Stimulated activated CD4-positive, alpha-beta T cell treated with anti-CD3 and anti-CD28 coated beads, Interleukin-1b, Interleukin-23, amount 100 ng/mL, for 4 hours (primary cell): ENCODE data around the gene SUGCT.

ENCODE experiments used
- DNase-seq, 2 donors: peaks; one replicate each; pipeline ENCODE4 v3.0.0-alpha.2; 2020; ENCODE audit warnings: low read depth in 2 of 2

The SUGCT gene

DNA sequence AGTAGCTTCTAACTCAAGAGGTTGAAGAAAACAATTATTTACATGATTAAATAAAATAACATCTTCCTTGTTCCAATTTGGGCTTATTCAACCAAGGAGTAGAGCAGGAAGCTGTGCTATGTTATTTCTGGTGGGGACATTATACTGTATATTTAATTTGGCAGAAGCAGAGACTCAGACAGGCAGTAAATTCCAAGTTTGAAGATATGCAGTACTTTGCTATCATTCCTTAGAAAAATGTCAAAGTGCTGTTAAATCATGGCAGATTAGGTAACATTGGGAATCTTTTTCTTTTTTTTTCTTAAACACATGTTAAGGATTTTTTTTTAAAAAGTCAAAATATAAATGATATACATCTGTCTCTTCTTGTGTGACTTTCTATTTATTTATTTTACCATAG lies 190.1 kb downstream of the SUGCT start:
- DNase-seq, result no peak

DNA sequence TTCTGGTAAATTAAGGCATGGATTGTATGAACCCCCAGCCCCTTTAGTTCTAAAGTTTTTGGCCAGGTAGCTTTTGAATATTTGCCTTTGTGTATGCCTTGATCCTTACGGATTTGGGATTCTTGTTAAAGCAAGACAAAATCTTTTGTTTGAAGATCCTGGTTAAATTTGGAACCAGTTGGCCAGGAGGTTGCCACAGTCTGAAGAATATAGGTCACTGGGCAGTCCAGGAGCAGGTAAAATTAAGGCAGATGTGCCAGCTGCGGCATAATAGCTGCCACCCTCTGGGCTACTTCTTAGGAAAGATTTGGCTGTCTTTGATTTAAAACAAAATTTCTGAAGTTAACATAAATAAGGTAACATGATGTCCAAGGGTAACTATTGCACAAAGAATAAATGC lies 192.3 kb downstream of the SUGCT start:
- no peak for DNase-seq

DNA sequence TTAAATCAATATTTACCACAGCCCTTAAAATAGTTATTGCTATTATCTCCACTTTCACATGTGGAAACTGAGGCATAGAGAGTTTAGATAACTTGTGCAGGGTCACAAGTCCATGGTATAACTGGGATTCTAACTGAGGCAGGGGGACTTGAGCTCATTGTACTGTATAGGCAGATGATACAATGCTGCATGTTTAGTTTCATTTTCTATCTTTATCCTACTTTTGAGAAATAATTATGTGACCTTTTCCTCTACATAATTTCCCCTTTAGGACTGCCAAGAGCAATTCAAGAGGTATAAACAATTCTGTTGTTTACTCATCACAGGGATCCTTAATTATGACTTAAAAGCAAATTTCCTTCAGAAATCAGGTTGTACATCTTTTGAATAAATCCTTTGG lies 193.1 kb downstream of the SUGCT start:
- no peak for DNase-seq

DNA sequence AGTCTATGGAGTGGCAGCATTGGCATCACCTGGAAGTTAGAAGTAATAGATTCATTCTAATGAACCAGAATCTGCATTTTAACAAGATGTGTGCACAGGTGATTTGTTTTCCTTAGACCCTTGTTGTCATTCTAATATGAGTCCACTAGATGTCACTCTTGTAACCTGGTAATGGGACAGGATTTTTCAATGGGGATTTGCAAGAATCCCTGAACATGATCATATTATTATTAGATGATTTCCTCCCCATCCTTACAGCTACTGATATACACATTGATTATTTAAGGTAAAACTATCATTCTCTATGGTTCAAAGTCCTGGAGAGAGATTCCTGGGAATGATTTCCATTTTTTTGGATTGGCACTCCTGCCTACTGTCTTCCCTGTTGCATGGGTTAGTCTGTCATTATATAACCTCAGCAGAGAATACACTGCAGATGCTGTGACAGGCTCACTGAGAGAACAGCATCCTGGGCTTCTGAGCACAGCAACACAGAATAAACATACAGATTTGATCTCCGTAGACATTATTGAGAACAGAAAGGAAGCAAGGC lies 194.9 kb downstream of the SUGCT start:
- DNase-seq, result no peak

DNA sequence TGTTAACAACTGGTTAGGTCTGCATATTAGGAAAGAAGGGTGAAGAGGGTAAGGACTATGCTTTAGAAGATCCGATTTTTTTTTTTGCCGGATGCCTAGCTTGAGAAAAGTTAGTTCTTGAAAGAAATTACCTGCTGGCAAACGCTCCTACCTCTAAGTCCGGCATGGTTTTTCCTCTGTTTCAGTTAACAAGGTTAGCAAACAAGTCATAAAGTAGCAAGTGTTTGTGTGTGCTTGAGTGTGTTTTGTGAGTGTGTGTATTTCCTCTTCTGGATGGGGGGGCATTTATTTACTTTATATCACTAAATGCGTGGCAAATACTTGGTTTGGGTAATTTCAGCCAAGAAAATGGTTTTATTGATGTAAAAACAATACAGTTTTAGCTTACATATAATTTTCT lies 195.6 kb downstream of the SUGCT start:
- no peak for DNase-seq

DNA sequence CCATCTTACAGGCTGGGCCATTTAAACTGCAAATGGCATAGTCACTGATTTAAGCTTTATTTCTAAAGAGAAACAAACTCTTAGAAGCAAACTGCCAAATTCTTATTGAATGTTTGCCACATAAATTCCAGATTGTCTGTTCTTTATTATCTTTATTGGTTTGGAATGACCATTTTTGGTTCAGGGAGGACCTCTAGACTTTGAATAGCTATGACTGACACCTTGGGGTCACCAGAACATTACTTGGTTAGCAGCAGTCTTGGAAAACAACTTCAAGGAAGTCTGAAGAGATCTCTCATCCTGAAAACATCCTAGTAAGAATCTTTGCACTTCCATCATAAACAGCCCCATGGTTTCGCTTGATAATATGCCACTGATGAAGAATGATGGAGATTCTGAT lies 197.1 kb downstream of the SUGCT start:
- DNase-seq, result no peak

DNA sequence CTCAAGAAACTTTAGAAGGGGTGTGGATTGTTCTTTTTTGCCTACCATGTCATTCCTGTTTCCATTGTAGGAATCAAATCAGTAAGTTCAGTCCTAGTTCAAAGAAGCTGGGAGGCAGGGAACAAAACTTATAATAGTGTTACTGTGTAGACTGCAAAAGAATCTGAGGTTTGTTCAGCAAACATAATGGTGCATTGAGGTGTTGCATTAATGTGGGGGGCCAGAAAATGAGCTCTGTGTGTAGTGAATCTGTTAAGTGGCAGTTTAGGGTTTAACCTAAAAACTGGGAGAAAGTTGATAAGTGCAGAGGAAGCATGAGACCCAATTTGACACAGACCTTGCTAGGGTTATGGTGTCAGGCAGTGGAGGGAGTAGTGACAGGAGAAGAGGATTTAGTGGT lies 197.7 kb downstream of the SUGCT start:
- DNase-seq, result no peak

DNA sequence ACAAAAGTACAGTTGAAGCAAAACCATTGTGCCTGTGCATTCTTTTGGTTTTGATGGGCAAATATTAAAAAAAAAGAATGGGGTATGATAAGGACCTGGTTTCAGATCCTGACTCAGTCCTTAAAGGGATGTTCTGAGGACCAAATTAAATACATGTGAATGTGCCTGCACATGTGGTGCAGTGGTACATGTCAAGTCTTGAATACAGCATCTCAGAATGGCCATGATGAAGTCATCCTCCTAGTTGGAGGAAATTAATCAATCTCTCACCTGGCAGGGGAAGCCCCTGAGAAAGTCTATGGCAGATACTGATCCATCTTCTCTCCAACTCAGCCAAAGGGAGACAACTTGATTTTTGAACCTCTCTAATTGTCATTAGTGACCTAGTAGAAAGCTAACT lies 207.0 kb downstream of the SUGCT start:
- no peak for DNase-seq

DNA sequence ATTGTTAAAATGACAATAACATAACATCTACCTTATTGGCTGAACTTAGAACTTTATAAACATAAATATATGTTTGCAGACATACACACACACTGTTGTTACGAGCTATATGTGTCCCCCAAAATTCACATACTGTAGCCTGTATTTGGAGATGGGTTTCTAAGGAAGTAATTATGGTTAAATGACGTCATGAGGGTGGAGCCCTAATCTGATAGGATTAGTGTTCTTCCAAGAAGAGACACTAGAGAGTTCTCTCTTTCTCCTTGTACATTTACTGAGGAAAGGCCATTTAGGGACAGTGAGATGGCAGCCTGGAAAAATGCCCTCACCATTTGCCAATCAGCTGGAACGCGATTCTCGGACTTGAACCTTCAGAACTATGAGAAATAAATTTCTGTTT lies 211.7 kb downstream of the SUGCT start:
- DNase-seq, result no peak

DNA sequence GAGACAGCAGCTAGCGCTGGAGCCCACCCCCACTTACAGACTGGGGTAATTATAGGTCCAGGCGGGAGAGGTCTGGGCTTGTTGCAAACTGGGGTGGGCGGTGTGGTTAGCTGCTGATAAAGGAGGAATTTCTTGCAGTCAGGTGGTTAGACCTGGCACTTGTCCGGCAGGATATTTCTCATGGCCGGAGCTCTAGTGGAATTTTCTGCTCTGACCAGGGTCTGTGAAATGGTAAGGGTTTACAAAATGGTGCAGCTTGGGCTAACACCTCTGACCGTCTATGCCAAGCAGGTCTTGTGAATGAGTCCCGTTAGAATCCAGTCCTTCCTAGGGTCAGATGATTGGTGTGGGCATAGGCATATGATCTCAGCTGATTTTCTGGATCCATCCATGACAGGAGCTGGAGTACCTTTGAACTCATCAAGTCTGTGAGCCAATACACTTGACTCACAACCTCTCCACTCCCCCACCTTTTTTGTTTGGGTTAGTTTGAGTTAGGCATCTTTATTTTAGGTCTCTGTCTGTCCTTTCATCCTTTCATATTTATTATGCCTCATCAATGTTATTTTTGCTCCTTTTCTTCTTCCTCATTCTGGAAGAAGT lies 213.4 kb downstream of the SUGCT start:
- no peak for DNase-seq

DNA sequence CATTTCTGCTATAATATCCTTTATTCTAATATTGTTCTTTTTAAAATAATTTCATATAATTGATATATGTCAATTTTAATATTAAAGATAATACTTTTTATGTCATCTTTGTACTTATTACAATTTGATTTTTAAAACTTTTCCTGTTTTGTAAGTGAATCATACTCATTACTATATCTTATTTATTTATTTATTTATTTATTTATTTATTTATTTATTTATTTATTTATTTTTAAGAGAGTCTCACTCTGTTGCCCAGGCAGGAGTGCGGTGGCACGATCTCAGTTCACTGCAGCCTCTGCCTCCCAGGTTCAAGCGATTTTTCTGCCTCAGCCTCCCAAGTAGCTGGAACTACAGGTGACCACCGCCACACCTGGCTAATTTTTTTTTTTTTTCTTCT lies 215.3 kb downstream of the SUGCT start:
- no peak for DNase-seq

DNA sequence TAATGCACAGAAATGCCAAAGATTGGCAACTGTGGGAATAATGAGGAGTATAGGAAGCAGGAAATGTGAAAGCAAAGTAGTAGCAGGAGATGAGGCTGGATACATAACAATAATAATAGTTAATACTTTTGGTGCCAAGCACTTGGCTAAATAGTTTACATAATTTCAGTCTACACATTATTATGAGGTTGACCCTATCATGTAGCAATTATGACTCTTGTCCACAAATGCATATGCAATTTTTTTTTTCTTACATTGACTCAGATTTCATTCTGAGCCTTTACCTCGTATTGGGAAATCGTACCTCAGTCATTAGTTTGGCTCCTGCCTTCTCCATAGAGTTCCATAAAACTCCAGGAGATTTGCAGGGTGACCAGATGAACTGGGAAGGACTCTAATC lies 219.9 kb downstream of the SUGCT start:
- no peak for DNase-seq

DNA sequence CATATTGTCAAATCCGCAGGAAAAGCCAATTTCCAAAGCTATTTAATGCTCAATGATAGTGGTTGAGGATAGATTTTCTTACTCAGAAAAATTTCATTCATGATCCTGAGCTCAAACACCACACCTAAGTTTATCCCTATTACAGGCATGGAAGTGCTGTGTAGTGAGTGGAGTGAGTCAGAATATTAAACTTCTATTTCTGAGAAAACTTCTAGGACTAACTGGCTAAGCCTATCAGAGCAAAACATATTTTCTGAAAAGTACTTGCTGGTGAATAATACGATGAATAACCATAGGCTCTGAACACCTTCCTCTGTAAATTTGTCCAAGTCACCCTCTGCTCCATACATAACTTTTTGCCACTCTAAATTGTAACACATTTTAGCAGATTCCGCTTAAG lies 221.5 kb downstream of the SUGCT start:
- no peak for DNase-seq

DNA sequence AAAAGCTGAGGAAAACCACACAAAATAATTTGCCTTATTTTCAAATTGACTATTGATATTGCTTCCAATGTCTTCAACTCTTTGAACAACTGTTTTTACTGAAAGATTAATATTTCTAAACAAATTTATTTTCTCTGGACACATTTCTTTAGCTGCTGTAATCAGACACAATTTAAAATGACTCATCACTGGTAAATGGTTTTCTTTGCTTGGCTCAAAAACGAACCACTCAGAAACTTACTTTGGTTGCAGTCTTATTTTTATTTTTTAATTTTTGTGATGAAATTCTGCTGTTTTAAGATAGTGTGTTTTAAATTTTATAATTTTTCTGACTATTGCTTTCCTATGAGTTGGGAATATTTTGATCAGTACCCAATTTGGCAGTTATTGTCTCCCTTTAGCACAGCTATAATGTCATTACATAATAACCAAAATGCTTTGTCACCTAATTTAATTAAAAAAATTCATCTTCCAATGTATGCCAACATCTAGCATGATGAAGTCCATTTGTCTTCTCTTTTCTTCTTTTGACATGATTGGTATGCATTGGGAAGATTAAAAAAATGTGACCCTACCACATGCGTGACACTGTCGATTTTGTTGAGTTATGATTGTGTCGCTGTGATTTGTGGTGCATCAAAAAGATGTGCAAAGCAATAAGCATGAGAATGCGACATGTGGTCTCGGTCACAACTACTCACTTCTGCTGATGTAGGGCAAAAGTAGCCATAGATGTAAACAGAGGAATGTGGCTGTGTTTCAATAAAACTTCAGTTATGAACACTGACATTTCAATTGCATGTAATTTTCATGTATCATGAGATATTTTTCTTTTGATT lies 222.3 kb downstream of the SUGCT start:
- no peak for DNase-seq

DNA sequence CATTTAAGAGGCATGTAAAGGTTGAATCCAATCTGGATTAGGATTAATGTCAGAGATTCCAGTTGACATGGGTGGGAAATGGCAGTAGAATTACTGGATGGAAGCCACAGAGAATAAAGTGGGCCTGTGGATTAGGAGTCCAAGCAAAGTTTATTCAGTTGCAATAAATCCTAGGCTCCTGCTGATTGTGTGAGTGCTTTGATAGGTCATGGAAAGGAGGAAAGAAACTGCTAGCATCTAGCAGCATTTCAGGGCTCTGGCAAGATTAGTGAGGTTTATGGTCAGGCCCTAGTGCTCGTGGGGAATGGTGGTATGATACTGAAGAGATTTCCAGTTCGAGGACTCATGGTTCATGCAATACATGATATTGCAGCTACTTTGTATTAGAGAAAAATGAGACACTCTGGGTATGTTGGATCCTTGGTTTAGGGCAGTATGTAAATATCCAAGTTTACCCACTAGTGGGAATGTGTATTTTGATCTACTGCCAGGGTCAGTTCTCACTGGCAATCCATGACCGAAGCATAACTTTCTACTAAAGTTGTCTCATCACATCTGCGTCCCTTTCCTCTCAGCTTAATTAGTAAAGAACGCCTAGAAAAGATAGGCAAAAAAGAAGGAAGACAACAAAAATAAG lies 235.0 kb downstream of the SUGCT start:
- no peak for DNase-seq

DNA sequence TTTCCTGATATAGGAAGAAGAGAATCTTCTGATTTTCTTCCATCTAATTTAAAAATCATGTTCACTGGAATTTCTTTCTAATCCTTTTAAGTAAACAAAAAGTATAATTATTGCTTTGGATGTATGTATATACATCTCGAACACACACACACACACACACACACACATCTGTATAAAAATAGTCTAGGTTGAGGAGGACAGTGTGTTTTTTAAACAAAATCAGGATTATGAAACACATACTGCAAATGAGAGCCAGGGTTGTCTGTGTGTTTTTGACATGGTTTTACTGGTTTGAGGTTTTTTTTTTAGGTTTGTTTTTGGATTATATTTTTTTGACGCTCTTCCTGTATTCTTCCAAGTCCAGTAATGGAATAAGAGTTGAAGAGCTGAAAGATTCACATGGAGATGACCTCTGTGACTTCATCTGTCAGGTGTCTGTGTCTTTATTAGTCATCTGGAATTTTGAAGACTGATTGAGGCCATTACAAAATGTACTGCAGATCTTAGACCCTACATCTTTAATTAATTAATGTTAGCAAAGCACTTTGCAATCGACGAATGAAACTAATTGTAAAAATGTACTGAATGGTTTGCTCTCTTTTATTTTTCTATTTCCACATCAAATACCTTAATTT lies 237.1 kb downstream of the SUGCT start:
- no peak for DNase-seq

DNA sequence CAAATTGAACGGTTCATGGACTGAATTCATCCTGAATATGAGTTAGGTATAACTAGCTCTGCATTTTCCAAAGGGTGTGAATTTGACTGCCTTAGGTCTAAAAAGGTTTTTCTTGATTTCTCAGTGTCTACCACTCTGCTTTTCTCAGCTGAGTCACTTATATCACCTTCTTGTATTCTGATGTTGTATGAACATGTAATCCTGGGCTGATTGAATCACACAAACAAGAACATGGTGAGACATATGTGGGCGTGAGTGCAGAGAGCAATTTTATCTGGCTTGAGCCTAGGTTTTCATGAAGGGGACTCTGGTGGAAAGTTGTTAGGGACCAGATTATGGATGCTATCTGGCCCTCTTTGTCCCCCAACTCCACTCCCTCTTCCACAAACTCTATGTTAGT lies 239.8 kb downstream of the SUGCT start:
- no peak for DNase-seq

DNA sequence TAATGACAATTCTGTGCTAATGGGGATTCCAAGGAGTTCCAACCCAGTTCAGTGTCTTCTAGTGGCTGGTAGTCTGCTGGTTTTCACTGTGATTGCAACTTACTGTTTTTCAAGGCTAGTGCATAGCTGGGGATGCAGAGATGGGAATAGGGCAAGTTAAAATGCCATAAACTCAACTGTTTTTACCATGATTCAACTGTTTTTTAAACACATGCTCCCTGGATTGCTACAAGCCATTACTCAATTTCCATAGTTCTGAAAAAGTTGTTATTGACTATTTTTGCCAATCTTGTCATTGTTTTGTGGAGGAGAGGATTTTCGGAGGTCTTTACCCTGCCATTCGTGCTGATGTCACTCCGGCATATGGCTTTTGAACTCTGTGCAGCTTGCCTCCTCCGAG lies 245.3 kb downstream of the SUGCT start:
- DNase-seq, result no peak

DNA sequence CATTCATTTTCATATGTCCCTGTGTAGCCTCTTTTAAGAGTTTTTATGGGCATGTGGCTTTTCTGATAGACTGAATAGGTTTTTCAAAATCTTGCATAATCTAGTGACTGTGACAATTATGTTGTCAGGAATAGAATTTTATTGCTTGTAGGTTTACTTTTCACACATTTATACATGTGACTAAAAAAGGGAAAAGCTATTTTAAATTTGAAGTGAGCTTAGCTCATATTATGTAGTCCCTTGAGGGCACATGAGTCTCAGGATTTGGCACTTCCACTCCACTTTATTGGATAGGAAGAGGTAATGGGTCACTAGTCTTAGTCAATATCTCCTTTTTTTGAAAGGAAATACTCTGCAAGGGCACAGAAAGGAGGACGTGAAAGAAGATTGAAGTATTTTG lies 247.3 kb downstream of the SUGCT start:
- DNase-seq, result no peak

DNA sequence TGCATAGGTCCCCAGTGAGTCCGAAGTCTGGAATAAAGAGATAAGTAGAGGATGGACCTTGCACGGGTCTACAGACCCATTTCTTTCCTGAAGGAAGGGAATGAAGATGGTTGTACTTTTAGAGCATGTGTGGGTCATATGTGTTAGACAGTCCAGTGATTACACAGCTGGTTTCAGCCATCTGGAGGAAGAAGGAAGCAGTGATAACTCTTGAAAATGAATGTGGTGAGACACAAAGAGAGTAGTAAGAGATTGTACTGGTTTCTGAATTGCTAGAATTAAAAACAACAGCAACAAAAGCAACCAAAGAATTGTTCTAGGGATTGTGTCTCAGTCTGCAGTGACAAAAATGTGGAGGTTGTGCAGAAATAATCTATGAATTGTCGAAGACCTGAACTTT lies 258.9 kb downstream of the SUGCT start:
- no peak for DNase-seq

DNA sequence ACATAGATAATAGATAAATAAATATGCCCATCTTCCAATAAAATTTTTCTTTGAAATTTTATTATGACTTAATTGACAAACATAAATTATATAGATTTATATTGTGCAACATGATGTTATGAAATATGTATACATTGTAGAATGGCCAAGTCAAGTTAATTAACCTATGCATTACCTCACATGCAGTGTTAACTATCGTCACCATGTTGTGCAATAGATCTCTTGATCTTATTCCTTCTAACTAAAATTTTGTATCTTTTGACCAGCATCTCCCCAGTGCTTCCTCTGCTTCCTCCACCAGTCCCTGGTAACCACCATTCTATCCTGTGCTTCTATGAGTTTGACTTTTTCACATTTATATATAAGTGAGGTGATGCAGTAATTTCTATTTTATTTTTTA lies 259.6 kb downstream of the SUGCT start:
- DNase-seq, result no peak

DNA sequence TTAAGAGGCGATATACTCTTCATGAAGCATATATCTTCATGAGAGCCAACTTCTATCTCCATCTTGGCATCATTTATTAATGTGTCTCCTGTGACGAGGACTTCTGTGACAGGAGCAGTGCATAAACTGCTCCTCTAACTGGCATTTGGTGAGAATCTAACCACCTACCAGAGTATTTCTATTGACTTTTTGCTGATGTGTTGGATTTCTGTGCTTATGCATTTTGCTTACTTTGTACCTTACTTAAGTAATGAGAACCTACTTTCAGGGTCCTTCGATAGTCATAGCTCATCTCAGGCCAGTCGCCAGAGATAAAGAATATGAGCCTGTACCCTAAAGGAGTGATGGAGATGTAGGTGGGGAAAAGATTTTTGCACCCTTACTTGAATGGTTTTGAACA lies 265.7 kb downstream of the SUGCT start:
- no peak for DNase-seq

DNA sequence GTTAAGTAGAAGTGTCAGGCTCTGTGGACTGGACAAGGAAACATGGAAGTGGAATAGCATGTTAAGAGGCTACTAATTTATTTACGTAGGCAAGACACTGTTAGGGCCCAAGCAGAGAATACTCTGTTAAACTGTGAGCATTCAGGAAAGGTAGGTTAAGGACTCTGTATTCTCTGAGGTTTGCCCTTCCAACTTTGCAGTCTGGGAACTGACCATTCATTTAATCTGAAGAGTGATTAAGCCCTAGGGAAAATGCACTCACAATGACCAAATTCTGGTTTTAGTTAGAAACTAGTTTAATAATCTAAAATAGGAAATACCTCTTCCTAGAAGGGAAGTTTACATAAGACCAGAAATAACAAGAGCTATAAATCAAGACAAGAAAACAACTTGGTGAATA lies 266.6 kb downstream of the SUGCT start:
- DNase-seq, result no peak
